ENCODE measurements around the gene CORO2A. TPM values are rescaled to one million over a fixed set of nuclear protein-coding genes. Genes with fewer than 3 reads are reported as not detected.
"Not testable (repeated sequence)": the region's sequence is repeated elsewhere in the genome, so short reads cannot be mapped to it uniquely, and the experiment has no call there.

Gene CORO2A
- total RNA-seq, 1 experiment from 2014 or later, result 2.0 TPM

DNA sequence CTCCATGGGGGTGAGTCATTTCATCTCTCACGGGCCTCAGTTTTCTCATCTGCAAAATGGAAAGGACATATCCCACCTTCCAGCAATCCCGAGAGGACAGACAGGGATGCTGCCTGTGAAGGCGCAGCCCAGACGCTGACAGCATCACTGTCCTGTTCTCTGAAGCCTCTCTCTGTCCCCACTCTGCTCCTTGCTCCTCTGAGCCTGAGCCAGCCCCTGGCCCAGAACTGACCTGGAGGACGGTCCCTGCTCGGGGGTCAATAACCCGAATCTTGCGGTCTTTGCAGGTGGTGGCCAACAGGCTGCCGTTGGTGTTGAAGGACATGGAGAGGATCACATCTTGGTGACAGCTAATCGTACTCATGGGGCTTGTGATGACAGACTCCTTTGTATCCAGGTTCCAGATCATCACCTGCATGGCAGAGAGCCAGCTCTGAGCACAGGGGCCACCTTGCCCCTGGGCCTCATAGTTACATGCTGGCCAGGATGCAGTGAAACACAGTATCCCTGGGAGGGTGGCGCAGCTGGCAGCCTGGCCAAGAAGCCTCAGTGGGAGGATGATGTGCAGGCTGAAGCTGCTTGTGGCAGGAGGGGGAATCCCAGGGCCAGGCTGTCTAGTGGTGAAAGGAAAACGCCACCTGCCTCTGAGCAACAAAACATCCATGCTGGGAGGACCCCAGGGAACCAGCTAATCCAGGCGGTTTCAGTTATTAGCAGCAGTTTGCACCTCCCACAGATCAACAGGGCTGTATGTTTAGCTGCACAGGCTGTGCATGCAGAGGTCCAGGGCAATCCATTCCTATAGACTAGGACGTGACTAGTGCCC, 59.4 kb downstream of the CORO2A start:
- in situ Hi-C loops (cut with HindIII; ENCODE audit: low pct_unique_long_range_greater_than_20kb, low sequenced_read_pairs), result no loop called here
- no peak for DNase-seq (ENCODE audit: low read depth)

DNA sequence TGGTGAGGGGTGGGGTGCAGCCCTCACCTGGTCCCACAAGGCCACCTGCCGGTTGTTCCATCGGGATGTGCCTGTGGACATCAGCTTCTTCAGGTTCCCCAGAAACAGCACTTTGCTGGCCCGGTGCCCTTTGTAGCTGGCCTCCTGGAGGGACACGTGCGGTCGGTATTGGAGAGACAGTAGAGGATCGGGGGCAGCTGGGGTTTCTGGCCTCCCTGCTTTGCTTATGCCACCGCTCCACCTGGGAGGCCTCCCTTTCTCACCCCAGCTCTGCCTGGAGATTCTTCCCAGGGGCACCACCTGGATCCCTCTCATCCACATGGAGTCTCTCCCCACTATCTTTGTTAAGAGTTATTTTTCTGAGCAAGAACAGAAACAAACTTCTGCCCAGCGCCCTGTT, 60.3 kb downstream of the CORO2A start:
- no peak for DNase-seq (ENCODE audit: low read depth)
- in situ Hi-C loops (cut with HindIII; ENCODE audit: low pct_unique_long_range_greater_than_20kb, low sequenced_read_pairs), result no loop called here

DNA sequence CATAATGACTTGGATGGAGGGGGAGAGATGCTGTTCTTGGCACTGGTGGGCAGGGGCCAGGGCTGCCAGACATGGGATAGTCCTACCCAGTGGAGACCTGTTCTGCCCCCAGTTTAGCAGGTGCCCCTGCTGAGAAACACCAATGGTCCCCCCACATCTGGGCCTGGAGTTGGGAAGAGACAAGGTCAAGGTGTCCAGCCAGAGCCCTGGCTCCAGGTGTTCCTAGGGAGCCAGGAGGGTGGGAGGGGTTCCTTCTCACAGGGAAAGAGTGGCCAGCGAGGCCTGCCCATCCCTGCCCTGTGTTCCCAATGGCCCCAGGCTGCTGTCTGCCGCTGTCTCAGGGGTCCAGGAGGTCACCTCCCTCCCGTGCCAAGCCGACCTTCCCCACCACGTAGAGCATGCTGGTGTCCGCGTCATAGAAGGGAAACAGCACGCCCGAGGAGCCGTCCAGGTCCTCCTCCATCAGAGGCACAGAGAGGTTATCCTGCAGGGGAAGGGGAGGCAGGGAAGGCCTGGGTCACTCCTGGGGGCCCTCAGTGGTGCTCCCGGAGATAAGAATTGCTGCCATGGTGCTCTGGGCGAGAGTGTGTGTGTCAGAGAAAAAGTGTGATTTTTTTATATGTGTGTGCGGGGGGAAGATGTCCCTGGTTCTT, 61.7 kb downstream of the CORO2A start:
- in situ Hi-C loops (cut with HindIII; ENCODE audit: low pct_unique_long_range_greater_than_20kb, low sequenced_read_pairs), result no loop called here
- no peak for DNase-seq (ENCODE audit: low read depth)

DNA sequence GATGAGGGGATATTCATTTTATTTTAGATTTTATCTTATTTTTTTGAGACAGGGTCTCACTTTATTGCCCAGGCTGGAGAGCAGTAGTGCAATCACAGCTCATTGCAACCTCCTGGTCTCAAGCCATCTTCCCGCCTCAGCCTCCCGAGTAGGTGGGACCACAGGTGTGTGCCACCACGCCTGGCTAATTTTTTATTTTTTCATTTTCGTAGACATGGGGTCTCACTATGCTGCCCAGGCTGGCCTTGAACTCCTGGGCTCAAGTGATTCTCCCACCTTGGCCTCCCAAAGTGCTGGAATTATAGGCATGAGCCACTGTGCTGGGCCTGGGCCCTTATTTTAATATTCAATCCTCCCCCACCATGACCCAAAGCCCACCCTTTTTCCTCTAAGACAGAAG, 62.4 kb downstream of the CORO2A start:
- DNase-seq (ENCODE audit: low read depth); in situ Hi-C loops (cut with HindIII; ENCODE audit: low pct_unique_long_range_greater_than_20kb, low sequenced_read_pairs): not testable (repeated sequence)

DNA sequence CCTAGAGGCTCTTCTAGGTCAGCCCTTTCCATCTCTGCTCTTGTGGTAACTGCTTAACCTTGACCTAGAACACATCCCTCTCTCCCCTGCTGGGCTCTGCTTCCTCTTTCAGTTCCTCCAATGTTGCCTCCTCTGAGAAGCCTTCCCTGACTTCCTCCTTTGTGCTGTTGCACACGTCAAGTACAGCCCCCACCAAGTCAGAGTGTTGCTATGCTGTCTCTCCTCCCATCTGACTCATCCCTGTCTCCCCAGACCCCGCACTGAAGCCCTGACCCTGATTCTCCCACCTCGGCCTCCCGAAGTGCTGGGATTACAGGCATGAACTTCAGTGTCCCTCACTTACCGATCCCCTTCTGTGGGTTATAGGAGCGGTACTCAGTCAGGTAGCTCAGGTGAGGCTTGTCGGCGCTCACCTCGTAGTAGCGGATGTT, 63.0 kb downstream of the CORO2A start:
- DNase-seq (ENCODE audit: low read depth), result no peak
- in situ Hi-C loops (cut with HindIII; ENCODE audit: low pct_unique_long_range_greater_than_20kb, low sequenced_read_pairs), result no loop called here

DNA sequence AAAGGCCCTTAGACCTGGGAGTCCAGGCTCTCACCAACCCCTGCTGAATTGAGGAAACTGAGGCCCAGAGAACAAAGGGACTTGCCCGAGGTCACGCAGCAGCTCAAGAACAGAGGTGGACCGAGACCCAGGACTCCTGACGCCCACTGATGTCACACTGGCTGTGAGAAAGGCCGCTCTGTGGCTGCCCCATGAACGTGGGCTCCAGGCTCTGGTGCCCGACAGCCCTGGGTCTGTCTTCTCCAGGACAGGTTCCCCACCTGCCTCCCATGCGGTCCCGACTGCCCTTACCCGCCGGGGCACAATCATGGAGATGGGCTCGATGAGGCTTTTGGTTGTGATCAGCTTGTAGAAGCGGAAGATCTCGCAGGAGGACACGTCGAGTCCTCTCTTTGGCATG, 64.1 kb downstream of the CORO2A start:
- DNase-seq (ENCODE audit: low read depth), result no peak
- in situ Hi-C loops (cut with HindIII; ENCODE audit: low pct_unique_long_range_greater_than_20kb, low sequenced_read_pairs), result no loop called here

DNA sequence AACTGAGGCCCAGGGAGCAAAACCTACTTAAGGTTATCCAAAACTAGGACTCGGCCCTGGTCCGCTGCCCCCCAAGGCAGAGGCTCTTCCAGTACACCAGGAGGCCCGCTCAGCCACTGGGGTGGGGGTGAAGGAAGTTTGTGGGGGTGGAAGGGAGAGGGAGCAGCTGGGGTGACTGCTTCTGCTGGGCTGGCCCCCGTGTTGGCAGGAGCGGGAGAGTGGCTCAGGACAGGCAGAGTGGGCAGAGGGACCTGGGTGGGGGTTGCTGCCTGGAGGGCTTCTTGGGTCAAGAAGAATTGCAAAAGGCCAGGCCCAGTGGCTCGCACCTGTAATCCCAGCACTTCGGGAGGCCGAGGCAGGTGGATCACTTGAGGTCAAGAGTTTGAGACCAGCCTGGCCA, 65.2 kb downstream of the CORO2A start:
- DNase-seq (ENCODE audit: low read depth), result no peak
- in situ Hi-C loops (cut with HindIII; ENCODE audit: low pct_unique_long_range_greater_than_20kb, low sequenced_read_pairs), result no loop called here

DNA sequence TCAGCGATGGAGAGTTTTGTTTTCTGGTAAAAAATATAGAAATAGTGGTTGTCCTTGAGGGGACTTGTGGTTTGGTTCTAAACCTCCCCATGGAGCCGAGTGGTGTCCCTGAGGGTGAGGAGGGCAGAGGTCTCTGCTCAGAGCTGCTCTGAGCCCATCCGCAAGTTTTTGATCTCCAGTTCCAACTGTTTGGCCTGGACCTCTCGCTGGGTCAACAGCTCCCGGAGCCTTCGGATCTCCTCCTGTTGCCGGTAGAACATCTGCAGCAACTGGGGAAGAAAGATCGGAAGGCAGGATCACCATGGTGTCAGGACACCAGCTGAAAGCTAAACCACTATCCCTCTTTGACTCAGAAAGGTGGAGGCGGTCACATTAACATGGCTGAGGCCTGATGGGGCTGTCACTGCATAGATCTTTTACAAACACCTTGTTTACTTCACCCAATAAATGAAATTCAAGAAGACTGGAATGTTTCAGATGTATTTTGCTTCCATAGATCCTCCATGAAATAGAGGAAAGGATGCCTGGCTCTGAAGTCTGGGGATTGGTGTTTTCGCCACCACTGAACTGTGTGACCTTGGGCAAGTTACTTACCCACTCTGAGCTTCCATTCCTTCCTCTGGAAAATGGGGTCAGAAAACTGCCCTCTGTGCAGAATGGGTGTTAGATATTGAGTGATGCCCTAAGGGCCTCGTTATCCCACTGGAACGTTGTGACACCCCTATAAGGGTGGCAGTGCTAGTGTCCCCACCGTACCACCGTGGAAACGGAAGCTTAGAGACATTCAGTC, 67.6 kb downstream of the CORO2A start:
- DNase-seq (ENCODE audit: low read depth), result no peak
- in situ Hi-C loops (cut with HindIII; ENCODE audit: low pct_unique_long_range_greater_than_20kb, low sequenced_read_pairs), result no loop called here

DNA sequence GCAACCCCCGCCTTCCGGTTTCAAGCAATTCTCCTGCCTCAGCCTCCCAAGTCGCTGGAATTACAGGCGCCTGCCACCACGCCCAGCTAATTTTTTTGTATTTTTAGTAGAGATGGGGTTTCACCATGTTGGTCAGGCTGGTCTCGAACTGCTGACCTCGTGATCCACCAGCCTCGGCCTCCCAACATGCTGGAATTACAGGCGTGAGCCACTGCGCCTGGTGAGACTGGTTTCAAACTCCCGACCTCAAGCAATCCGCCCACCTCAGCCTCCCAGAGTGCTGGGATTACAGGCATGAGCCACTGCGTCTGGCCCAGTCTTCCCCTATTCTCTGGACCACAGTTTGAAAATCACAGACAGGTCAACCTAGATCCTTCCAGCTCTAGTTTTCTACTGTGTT, 68.3 kb downstream of the CORO2A start:
- DNase-seq (ENCODE audit: low read depth); in situ Hi-C loops (cut with HindIII; ENCODE audit: low pct_unique_long_range_greater_than_20kb, low sequenced_read_pairs): not testable (repeated sequence)

DNA sequence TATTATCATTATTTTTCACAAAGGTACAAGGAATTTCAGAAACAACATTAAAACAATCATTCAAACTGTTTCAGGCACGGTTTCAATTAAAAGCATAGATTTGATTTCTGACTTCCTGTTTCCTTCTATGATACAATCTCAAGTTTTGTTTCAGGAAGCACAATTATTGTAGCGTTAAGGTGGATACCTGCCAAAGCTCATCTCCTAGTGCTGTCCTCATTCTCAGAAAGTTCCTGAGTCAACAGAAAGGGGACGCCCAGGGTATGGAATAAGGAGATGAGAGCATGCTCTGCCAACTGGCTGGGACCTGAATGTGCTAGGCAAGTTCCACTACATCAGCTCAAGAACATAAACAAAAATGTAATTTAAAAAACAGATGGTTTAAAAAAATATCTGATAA, 71.4 kb downstream of the CORO2A start:
- in situ Hi-C loops (cut with HindIII; ENCODE audit: low pct_unique_long_range_greater_than_20kb, low sequenced_read_pairs), result no loop called here
- DNase-seq (ENCODE audit: low read depth), result peak; percentile 6

DNA sequence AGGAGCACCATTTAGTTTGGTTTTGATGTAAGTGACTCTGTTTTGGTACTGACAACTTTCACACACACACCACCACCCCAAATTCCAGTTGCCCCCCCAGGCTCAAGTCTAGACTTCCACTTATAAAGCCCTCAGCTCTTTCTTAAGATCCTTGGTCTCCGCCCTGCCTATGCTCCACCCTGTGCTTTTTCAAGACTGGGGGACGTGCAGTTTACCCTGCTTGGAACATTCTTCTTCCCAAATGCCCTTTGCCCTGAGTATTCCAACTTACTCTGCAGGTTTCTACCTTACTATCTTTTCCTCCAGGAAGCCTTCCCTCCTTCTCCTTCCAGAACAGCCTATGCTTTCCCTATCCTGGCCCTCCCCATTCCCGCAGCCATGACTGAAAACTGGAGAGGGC, 72.0 kb downstream of the CORO2A start:
- in situ Hi-C loops (cut with HindIII; ENCODE audit: low pct_unique_long_range_greater_than_20kb, low sequenced_read_pairs), result no loop called here
- no peak for DNase-seq (ENCODE audit: low read depth)

DNA sequence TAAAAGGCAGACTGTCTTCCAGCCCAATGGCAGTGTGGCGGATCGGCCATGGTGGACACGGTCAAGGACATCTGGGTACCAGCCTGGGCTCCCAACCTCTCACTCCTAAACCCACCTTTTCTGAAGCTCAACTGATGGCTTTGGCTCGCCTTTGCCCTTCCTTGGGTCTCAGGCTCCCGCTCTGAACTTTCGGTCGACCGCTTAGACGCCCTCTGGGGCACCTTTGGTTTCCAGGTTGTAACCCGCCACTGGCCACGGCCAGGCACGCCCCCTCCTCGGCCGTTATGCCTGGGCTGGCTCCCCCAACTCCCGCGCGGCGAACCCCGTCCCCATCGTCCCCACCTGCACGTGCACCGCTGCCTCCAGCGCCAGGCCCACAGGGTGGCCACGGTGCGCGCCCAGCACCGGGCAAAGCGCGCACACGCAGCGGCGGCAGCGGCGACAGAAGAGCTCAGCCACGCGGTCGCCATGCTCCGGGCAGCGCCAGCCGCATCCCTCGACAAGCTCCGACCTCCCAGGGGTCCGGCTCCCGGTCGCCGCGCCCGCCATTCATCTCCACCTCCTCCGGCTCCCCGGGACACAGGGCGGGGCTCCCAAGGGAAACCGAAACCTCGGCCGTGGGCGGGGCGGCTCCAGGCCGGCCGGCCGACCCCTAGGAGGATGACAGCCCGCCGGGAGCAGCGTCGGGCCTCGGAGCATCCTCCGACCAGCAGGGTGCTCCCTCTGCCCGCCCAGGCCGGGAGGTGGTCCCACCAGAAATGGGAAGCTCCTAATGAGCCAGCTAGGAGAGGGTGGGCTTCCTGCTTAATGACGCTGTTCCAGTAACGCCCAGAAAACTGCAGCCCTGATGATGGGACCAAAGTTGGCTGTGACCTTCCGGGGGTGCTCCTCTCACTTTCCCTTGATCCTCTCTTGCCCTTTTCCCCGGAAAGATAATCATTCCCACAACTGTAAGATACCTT, 73.5 kb downstream of the CORO2A start, which contains the start of gene TRIM14:
Gene TRIM14 (minus strand): TSS at position 583 of the 962 bp plus-strand sequence. CDS start 34 bp downstream, at position 549.
- DNase-seq (ENCODE audit: low read depth), result peak; percentile 72

DNA sequence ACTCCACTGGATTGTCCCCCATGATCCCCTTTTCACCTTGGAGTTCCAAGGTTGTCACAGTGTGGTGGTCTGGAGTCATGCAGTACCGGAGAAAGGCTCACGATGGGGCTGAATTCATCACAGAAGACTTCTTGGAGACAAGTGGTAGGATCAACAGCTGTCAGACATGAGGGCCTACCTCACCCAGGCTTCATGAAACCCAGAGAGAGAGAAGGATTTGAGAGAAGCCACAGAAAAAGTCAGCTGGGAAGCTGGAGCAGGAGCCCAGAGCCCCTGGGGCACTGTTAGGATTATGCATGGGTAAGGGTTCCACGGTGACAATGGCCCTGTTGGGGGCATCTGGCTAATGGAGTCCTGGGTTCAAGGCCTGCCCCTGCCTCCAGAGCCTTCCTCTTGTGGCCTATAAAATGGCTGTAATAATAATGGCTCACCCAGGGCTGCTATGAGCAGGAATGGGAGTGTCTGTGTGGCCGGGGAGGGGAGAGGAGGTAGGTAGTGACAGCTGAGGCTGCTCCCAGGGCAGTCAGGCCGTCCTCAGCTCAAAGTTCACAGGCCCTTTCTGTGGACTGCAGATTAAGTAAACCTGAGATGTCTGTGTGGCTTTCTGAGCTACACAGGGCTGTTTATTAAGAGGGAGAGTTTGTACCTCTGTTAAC, 74.3 kb downstream of the CORO2A start:
- DNase-seq (ENCODE audit: low read depth), result peak; percentile 38
- in situ Hi-C loops (cut with HindIII; ENCODE audit: low pct_unique_long_range_greater_than_20kb, low sequenced_read_pairs), result no loop called here

More for the DNA sequence above, 73.5 kb downstream of the CORO2A start, which contains the start of gene TRIM14:
- in situ Hi-C loops (cut with HindIII; ENCODE audit: low pct_unique_long_range_greater_than_20kb, low sequenced_read_pairs), result no loop called here

DNA sequence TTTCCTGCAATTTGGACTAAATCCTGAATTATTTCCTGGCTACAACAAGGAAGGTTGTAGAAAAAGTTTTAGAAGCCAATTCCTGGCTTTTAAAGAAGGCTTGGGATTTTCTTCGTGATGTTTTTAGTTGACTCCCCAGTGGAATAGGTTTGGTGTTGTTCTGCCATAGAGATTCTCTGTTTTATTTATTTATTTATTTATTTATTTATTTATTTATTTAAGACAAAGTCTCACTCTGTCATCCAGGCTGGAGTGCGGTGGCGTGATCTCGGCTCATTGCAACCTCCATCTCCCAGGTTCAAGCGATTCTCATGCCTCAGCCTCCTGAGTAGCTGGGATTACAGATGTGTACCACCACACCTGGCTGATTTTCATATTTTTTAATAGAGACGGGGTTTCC, 75.3 kb downstream of the CORO2A start:
- in situ Hi-C loops (cut with HindIII; ENCODE audit: low pct_unique_long_range_greater_than_20kb, low sequenced_read_pairs); DNase-seq (ENCODE audit: low read depth): not testable (repeated sequence)

DNA sequence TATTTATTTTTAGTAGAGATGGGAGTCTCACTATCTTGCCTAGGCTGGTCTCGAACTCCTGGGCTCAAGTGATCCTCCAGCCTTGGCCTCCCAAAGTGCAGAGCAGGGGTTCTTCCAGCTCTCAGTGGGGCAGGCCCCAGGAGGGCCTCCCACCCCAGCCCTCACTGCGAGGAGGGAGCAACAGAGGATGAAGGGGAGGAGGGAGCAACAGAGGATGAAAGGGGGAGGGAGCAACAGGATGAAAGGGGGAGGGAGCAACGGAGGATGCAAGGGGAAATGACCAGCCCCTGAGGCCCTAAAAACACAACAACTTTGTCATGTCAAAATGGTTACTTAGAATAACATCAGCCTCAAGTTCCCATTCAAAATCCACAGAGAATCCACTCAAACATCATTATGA, 83.4 kb downstream of the CORO2A start:
- in situ Hi-C loops (cut with HindIII; ENCODE audit: low pct_unique_long_range_greater_than_20kb, low sequenced_read_pairs), result no loop called here
- no peak for DNase-seq (ENCODE audit: low read depth)

DNA sequence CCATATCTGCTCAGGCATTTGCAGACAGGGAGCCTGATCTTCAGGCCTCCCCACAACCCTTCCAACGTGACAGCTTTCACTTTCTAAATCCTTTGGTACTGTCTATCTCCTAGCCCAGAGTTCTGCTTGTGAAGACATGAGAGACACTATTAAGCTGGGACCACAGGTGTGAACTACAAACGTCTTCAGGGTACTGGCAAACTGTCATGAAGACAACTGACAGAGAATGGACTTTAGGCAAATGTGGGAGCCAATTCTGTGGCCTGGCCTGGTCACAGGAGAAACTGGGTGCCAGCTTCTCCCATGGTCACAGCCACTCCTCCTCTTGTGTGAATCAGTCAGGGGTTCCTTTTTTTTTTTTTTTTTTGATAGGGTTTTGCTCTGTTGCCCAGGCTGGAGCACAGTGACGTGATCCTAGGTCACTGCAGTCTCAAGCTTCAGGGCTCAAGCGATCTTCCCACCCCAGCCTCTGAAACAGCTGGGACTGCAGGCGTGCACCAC, 83.9 kb downstream of the CORO2A start:
- no peak for DNase-seq (ENCODE audit: low read depth)
- in situ Hi-C loops (cut with HindIII; ENCODE audit: low pct_unique_long_range_greater_than_20kb, low sequenced_read_pairs), result no loop called here

DNA sequence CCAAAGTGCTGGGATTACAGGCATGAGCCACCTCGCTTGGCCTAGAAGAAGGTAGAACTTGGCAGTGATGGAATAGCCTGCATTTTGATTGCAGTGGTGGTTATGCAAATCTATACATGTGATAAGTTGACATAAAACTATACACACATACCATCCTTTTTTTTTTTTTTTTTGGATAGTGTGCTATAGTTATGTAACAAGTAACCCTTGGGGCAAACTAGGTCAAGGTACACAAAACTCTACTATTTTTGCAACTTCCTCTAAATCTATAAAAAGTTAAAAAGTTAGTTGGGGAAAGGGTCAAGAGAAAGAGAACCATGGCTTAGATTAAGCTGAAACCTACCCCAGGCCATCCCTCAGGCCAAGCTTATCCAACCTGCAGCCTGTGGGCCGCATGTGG, 84.5 kb downstream of the CORO2A start:
- in situ Hi-C loops (cut with HindIII; ENCODE audit: low pct_unique_long_range_greater_than_20kb, low sequenced_read_pairs), result no loop called here
- no peak for DNase-seq (ENCODE audit: low read depth)
